Activated naive CD8-positive, alpha-beta T cell (primary cell): Measurements from ENCODE around the gene CHRM5.
"Not testable (repeated sequence)": the region's sequence is repeated elsewhere in the genome, so short reads cannot be mapped to it uniquely, and the experiment has no call there.

Experiments used
- H3K27ac Mint-ChIP-seq: one replicate; pipeline ENCODE4 v1.8.0; 2021; ENCODE audit warnings: mixed read lengths
- H3K27me3 Mint-ChIP-seq: one replicate; pipeline ENCODE4 v1.8.0; 2021; ENCODE audit warnings: mixed read lengths
- H3K36me3 Mint-ChIP-seq: one replicate; pipeline ENCODE4 v1.8.0; 2021; ENCODE audit warnings: mixed read lengths
- H3K4me1 Mint-ChIP-seq: one replicate; pipeline ENCODE4 v1.8.0; 2021; ENCODE audit warnings: low read depth, mixed read lengths
- H3K4me3 Mint-ChIP-seq: one replicate; pipeline ENCODE4 v1.8.0; 2021; ENCODE audit warnings: mild to moderate bottlenecking, mixed read lengths
- H3K9me3 Mint-ChIP-seq: one replicate; pipeline ENCODE4 v1.8.0; 2021; ENCODE audit warnings: low read depth, mixed read lengths

Gene CHRM5

GRCh38 chr15:34012461-34013028, 44.2 kb downstream of the CHRM5 start:
- Mint-ChIP-seq H3K27ac (no peak overlapping the region), H3K9me3 (no peaks in the 10 kb centered on the region), H3K4me1 (no peaks in the 10 kb centered on the region), H3K36me3 (peaks cover 5% of the 10 kb centered on the region), H3K27me3 (no peaks in the 10 kb centered on the region), H3K4me3 (no peak overlapping the region)

GRCh38 chr15:34013746-34014145, 45.4 kb downstream of the CHRM5 start:
- peaks cover 9% of the 10 kb centered on the region for H3K4me1 Mint-ChIP-seq
- H3K27me3 Mint-ChIP-seq = no peaks in the 10 kb centered on the region
- no peaks in the 10 kb centered on the region for H3K9me3 Mint-ChIP-seq
- no peak overlapping the region for H3K4me3 Mint-ChIP-seq
- no peak overlapping the region for H3K27ac Mint-ChIP-seq
- H3K36me3 Mint-ChIP-seq = peaks cover 5% of the 10 kb centered on the region

- H3K27ac Mint-ChIP-seq = no peak overlapping the region
Observed at GRCh38 chr15:34014556-34014955, 46.3 kb downstream of the CHRM5 start.

GRCh38 chr15:34018021-34018645, 49.8 kb downstream of the CHRM5 start:
- Mint-ChIP-seq H3K9me3 (no peaks in the 10 kb centered on the region), H3K4me1 (peaks cover 19% of the 10 kb centered on the region), H3K27ac (peak overlapping the region; percentile 72), H3K27me3 (no peaks in the 10 kb centered on the region), H3K36me3 (peaks cover 5% of the 10 kb centered on the region), H3K4me3 (peak overlapping the region; percentile 71)

More at GRCh38 chr15:34014556-34014955, 46.3 kb downstream of the CHRM5 start:
- no peaks in the 10 kb centered on the region for H3K27me3 Mint-ChIP-seq
- H3K36me3 Mint-ChIP-seq = peaks cover 5% of the 10 kb centered on the region
- no peak overlapping the region for H3K4me3 Mint-ChIP-seq
- no peaks in the 10 kb centered on the region for H3K9me3 Mint-ChIP-seq
- peaks cover 12% of the 10 kb centered on the region for H3K4me1 Mint-ChIP-seq

- H3K4me1 Mint-ChIP-seq = peaks cover 19% of the 10 kb centered on the region
- peak overlapping the region; percentile 71 for H3K4me3 Mint-ChIP-seq
- not testable (repeated sequence) for H3K9me3 Mint-ChIP-seq, H3K27ac Mint-ChIP-seq, H3K27me3 Mint-ChIP-seq, H3K36me3 Mint-ChIP-seq
Observed at GRCh38 chr15:34018738-34019137, 50.4 kb downstream of the CHRM5 start.

- Mint-ChIP-seq H3K36me3 (peaks cover 3% of the 10 kb centered on the region), H3K9me3 (no peaks in the 10 kb centered on the region), H3K4me3 (no peak overlapping the region), H3K27me3 (peaks cover 1% of the 10 kb centered on the region), H3K27ac (no peak overlapping the region), H3K4me1 (peaks cover 19% of the 10 kb centered on the region)
Observed at GRCh38 chr15:34019369-34019990, 51.2 kb downstream of the CHRM5 start.

GRCh38 chr15:34023907-34024306, 55.6 kb downstream of the CHRM5 start:
- H3K4me3 Mint-ChIP-seq = no peak overlapping the region
- no peak overlapping the region for H3K27ac Mint-ChIP-seq
- H3K9me3 Mint-ChIP-seq = no peaks in the 10 kb centered on the region
- H3K4me1 Mint-ChIP-seq = peaks cover 15% of the 10 kb centered on the region
- H3K27me3 Mint-ChIP-seq = peaks cover 1% of the 10 kb centered on the region
- H3K36me3 Mint-ChIP-seq = peaks cover 3% of the 10 kb centered on the region

- Mint-ChIP-seq H3K27ac (no peak overlapping the region), H3K4me3 (no peak overlapping the region), H3K4me1 (peaks cover 10% of the 10 kb centered on the region)
Observed at GRCh38 chr15:34025252-34025651, 57.0 kb downstream of the CHRM5 start.

GRCh38 chr15:34027606-34028005, 59.3 kb downstream of the CHRM5 start:
- Mint-ChIP-seq H3K27me3 (peaks cover 1% of the 10 kb centered on the region), H3K27ac (no peak overlapping the region), H3K36me3 (peaks cover 4% of the 10 kb centered on the region), H3K9me3 (no peaks in the 10 kb centered on the region), H3K4me1 (peaks cover 13% of the 10 kb centered on the region), H3K4me3 (no peak overlapping the region)

More at GRCh38 chr15:34025252-34025651, 57.0 kb downstream of the CHRM5 start:
- Mint-ChIP-seq H3K27me3 (peaks cover 1% of the 10 kb centered on the region), H3K36me3 (peaks cover 4% of the 10 kb centered on the region), H3K9me3 (no peaks in the 10 kb centered on the region)

- H3K4me1 Mint-ChIP-seq = peaks cover 11% of the 10 kb centered on the region
- no peaks in the 10 kb centered on the region for H3K27me3 Mint-ChIP-seq
- no peak overlapping the region for H3K27ac Mint-ChIP-seq
- H3K9me3 Mint-ChIP-seq = no peaks in the 10 kb centered on the region
- H3K36me3 Mint-ChIP-seq = peaks cover 6% of the 10 kb centered on the region
- H3K4me3 Mint-ChIP-seq = no peak overlapping the region
Observed at GRCh38 chr15:34031987-34032760, 63.9 kb downstream of the CHRM5 start.

- H3K36me3 Mint-ChIP-seq = peaks cover 2% of the 10 kb centered on the region
Observed at GRCh38 chr15:34038023-34038870, 70.0 kb downstream of the CHRM5 start.

GRCh38 chr15:34038871-34039789, 70.8 kb downstream of the CHRM5 start, which contains the start of gene AVEN:
Gene AVEN, minus strand, starts transcription at chr15:34039204. Its CDS starts 158 bp downstream, at chr15:34039046.
- peak within 1 kb of the TSS; percentile 99 for H3K27ac Mint-ChIP-seq
- peaks cover 28% of the 10 kb centered on the region for H3K4me1 Mint-ChIP-seq
- H3K27me3 Mint-ChIP-seq = no peaks in the 10 kb centered on the region
- H3K36me3 Mint-ChIP-seq = peaks cover 2% of the 10 kb centered on the region
- peak within 1 kb of the TSS; percentile 99 for H3K4me3 Mint-ChIP-seq
- no peaks in the 10 kb centered on the region for H3K9me3 Mint-ChIP-seq

More at GRCh38 chr15:34038023-34038870, 70.0 kb downstream of the CHRM5 start:
- Mint-ChIP-seq H3K4me3 (peak overlapping the region; percentile 99), H3K4me1 (peaks cover 25% of the 10 kb centered on the region), H3K9me3 (no peaks in the 10 kb centered on the region), H3K27me3 (no peaks in the 10 kb centered on the region), H3K27ac (peak overlapping the region; percentile 98)

- Mint-ChIP-seq H3K4me1 (peaks cover 28% of the 10 kb centered on the region), H3K36me3 (no peaks in the 10 kb centered on the region), H3K4me3 (peak overlapping the region; percentile 96), H3K9me3 (no peaks in the 10 kb centered on the region), H3K27me3 (no peaks in the 10 kb centered on the region), H3K27ac (peak overlapping the region; percentile 99)
Observed at GRCh38 chr15:34039790-34040113, 71.5 kb downstream of the CHRM5 start.
